HEK293 (cell line): ENCODE results near the gene UBE4A.

Experiments
- CTCF ChIA-PET: fragments of 350-600 bp; formaldehyde crosslinking; extraction: SDS; loops from one replicate; lab custom pipeline; 2021; ENCODE audit warnings: antibody characterized with exemption; lab: Yijun Ruan, JAX
- POLR2A ChIA-PET: fragments of 300-600 bp; formaldehyde crosslinking; extraction: SDS; loops from one replicate; lab custom pipeline; 2020; ENCODE audit warnings: antibody characterized with exemption, inconsistent platforms; lab: Yijun Ruan, JAX
- H3K27ac ChIP-seq: fragments of 200-500 bp; sonication (Bioruptor generic); 2 replicates; pipeline ENCODE4 v1.5.1; 2014; ENCODE audit warnings: low read depth, low read length, control low read depth, inconsistent platforms; ENCODE audit errors: extremely low read depth
- H3K36me3 ChIP-seq, 2 experiments: fragments of 200-500 bp in 1 of 2; sonication (Bioruptor generic) in 1 of 2; 1 replicate in 1 of 2; 2 replicates in 1 of 2; pipeline ENCODE4 v1.5.1; 2014 to 2017; ENCODE audit warnings: inconsistent platforms in 2 of 2, low read length in 2 of 2; ENCODE audit not compliant: control insufficient read depth in 2 of 2, insufficient read depth in 1 of 2
- H3K4me1 ChIP-seq: fragments of 200-500 bp; sonication (Bioruptor generic); 2 replicates; pipeline ENCODE4 v1.5.1; 2014; ENCODE audit warnings: mild to moderate bottlenecking, low read length, inconsistent platforms; ENCODE audit not compliant: control insufficient read depth, insufficient read depth
- H3K4me3 ChIP-seq: 2 replicates; pipeline ENCODE4 v1.5.1; 2011; ENCODE audit warnings: low read depth, mild to moderate bottlenecking, control low read depth, low read length, moderate library complexity
- H3K9me3 ChIP-seq: fragments of 200-500 bp; sonication (Bioruptor generic); 2 replicates; pipeline ENCODE4 v1.5.1; 2014; ENCODE audit warnings: low read depth, low read length, inconsistent platforms; ENCODE audit not compliant: control insufficient read depth, insufficient read depth
- EGR2 ChIP-seq: fragments of 450-650 bp; formaldehyde crosslinking; IDR thresholded peaks from 2 replicates; pipeline ENCODE4 v1.5.1; 2016; ENCODE audit warnings: low read depth, missing biosample characterization, missing genetic modification characterization
- GLI4 ChIP-seq: fragments of 450-650 bp; formaldehyde crosslinking; IDR thresholded peaks from 2 replicates; pipeline ENCODE4 v1.5.1; 2016; ENCODE audit warnings: missing biosample characterization, missing genetic modification characterization
- OSR2 ChIP-seq: fragments of 450-650 bp; formaldehyde crosslinking; IDR thresholded peaks from 2 replicates; pipeline ENCODE4 v1.5.1; 2016; ENCODE audit warnings: missing biosample characterization, missing genetic modification characterization
- ZBTB1 ChIP-seq: fragments of 450-650 bp; formaldehyde crosslinking; IDR thresholded peaks from 2 replicates; pipeline ENCODE4 v1.5.1; 2016; ENCODE audit warnings: missing biosample characterization, missing genetic modification characterization
- ZBTB11 ChIP-seq: fragments of 450-650 bp; formaldehyde crosslinking; conservative IDR thresholded peaks from 2 replicates; pipeline ENCODE4 v1.5.1; 2016; ENCODE audit warnings: low read depth, missing biosample characterization, missing genetic modification characterization
- ZBTB48 ChIP-seq: fragments of 450-650 bp; formaldehyde crosslinking; IDR thresholded peaks from 2 replicates; pipeline ENCODE4 v1.5.1; 2016; ENCODE audit warnings: missing biosample characterization, missing genetic modification characterization
- ZFHX2 ChIP-seq: fragments of 450-650 bp; formaldehyde crosslinking; conservative IDR thresholded peaks from 2 replicates; pipeline ENCODE4 v1.5.1; 2016; ENCODE audit warnings: missing biosample characterization, missing genetic modification characterization
- ZFP3 ChIP-seq: fragments of 450-650 bp; formaldehyde crosslinking; IDR thresholded peaks from 2 replicates; pipeline ENCODE4 v1.5.1; 2016; ENCODE audit warnings: low read depth, missing biosample characterization, missing genetic modification characterization
- ZNF132 ChIP-seq: fragments of 450-650 bp; formaldehyde crosslinking; IDR thresholded peaks from 2 replicates; pipeline ENCODE4 v1.5.1; 2017; ENCODE audit warnings: missing biosample characterization, missing genetic modification characterization, borderline replicate concordance
- ZNF133 ChIP-seq: fragments of 450-650 bp; formaldehyde crosslinking; IDR thresholded peaks from 2 replicates; pipeline ENCODE4 v1.5.1; 2016; ENCODE audit warnings: missing biosample characterization, missing genetic modification characterization
- ZNF48 ChIP-seq: fragments of 450-650 bp; formaldehyde crosslinking; IDR thresholded peaks from 2 replicates; pipeline ENCODE4 v1.5.1; 2016; ENCODE audit warnings: missing biosample characterization, missing genetic modification characterization
- ZNF514 ChIP-seq: fragments of 450-650 bp; formaldehyde crosslinking; IDR thresholded peaks from 2 replicates; pipeline ENCODE4 v1.5.1; 2016; ENCODE audit warnings: missing biosample characterization, missing genetic modification characterization
- ZNF571 ChIP-seq: fragments of 450-650 bp; formaldehyde crosslinking; IDR thresholded peaks from 2 replicates; pipeline ENCODE4 v1.5.0; 2017; ENCODE audit warnings: missing biosample characterization, missing genetic modification characterization
- ZNF626 ChIP-seq: fragments of 450-650 bp; sonication (Bioruptor Pico); formaldehyde crosslinking; IDR thresholded peaks from 2 replicates; pipeline ENCODE4 v1.5.1; 2018; ENCODE audit warnings: missing biosample characterization, missing genetic modification characterization, inconsistent platforms
- ZNF639 ChIP-seq: fragments of 450-650 bp; formaldehyde crosslinking; IDR thresholded peaks from 2 replicates; pipeline ENCODE4 v1.5.1; 2016; ENCODE audit warnings: missing biosample characterization, missing genetic modification characterization
- ZNF654 ChIP-seq: fragments of 450-650 bp; formaldehyde crosslinking; IDR thresholded peaks from 2 replicates; pipeline ENCODE4 v1.5.1; 2016; ENCODE audit warnings: low read depth, missing biosample characterization, missing genetic modification characterization

UBE4A gene

GRCh38 chr11:118442301-118442700 lies 82.9 kb downstream of the UBE4A start:
- Histone ChIP-seq H3K4me3 (no peak overlapping the region), H3K9me3 (no peaks in the 10 kb centered on the region), H3K36me3 (peaks cover 0 to 38% of the 10 kb centered on the region in 2 experiments; a peak in 2 of 3 replicates), H3K27ac (no peak overlapping the region), H3K4me1 (peaks cover 14% of the 10 kb centered on the region)
- ChIA-PET POLR2A (interaction anchor here (1.0 kb wide), 1 partner anchor 10 kb away, joined by 3 read pairs; no protein-coding TSS in a partner anchor), CTCF (no interaction called here)
- TF ChIP-seq ZNF514 (tag by site-specific recombination) (no peak), ZFP3 (tag by site-specific recombination) (no peak), ZBTB11 (tag by site-specific recombination) (no peak), ZNF654 (tag by site-specific recombination) (no peak), GLI4 (tag by site-specific recombination) (no peak), EGR2 (tag by site-specific recombination) (no peak), ZNF48 (tag by site-specific recombination) (no peak), ZNF133 (tag by site-specific recombination) (no peak), ZNF132 (tag by site-specific recombination) (no peak), ZBTB1 (no peak), ZNF571 (no peak), ZNF639 (no peak)

- Histone ChIP-seq H3K27ac (no peak overlapping the region), H3K4me3 (no peak overlapping the region), H3K36me3 (peaks cover 0 to 42% of the 10 kb centered on the region in 2 experiments; a peak in 2 of 3 replicates), H3K4me1 (peaks cover 14% of the 10 kb centered on the region), H3K9me3 (no peaks in the 10 kb centered on the region)
- TF ChIP-seq ZNF626 (no peak), ZFHX2 (tag by site-specific recombination) (peak; percentile 62), OSR2 (peak; percentile 64), EGR2 (tag by site-specific recombination) (0 out of 2 replicates have a peak, but pooled peaks have one; percentile 34)
- POLR2A ChIA-PET: interaction anchor here (0.6 kb wide), 1 partner anchor 26 kb away, joined by 3 read pairs; no protein-coding TSS in a partner anchor
- CTCF ChIA-PET: interaction anchor here (0.6 kb wide), 3 partner anchors 19 to 45 kb away, joined by 3 read pairs; no protein-coding TSS in a partner anchor
These were observed 83.6 kb downstream of the UBE4A start for GRCh38 chr11:118442908-118443589.

GRCh38 chr11:118443590-118444218 lies 84.3 kb downstream of the UBE4A start:
- ChIA-PET CTCF (interaction anchor here (0.6 kb wide), 3 partner anchors 19 to 44 kb away, joined by 3 read pairs; no protein-coding TSS in a partner anchor), POLR2A (interaction anchor here (0.6 to 1.3 kb wide), 2 partner anchors 8 to 65 kb away, joined by 3 to 5 read pairs; no protein-coding TSS in a partner anchor)
- no peaks in the 10 kb centered on the region for H3K9me3 ChIP-seq
- H3K4me1 ChIP-seq: peaks cover 14% of the 10 kb centered on the region
- no peak overlapping the region for H3K27ac ChIP-seq
- H3K36me3 ChIP-seq: peaks cover 0 to 46% of the 10 kb centered on the region in 2 experiments; a peak in 2 of 3 replicates
- TF ChIP-seq ZBTB48: no peak
- H3K4me3 ChIP-seq: no peak overlapping the region
